ENCODE results near the gene ALPG. TPM values are rescaled to one million over a fixed set of nuclear protein-coding genes. Genes with fewer than 3 reads are reported as not detected.
A peak's percentile ranks its signal among the peaks of the same experiment; 100 is the strongest.
"Not testable (repeated sequence)": the region's sequence is repeated elsewhere in the genome, so short reads cannot be mapped to it uniquely, and the experiment has no call there.

Gene ALPG
- total and polyA plus RNA-seq, 7 donors, result not detected

GRCh38 chr2:232438951-232439757 lies 32.5 kb downstream of the ALPG start:
- Histone ChIP-seq H3K9me3 (no peaks in the 10 kb centered on the region), H3K27me3 (ENCODE audit: insufficient read depth in 3 of 3, low read length in 2 of 3) (no peaks in the 10 kb centered on the region), H3K4me1 (peaks cover 4% of the 10 kb centered on the region), H3K4me3 (no peak overlapping the region), H3K36me3 (ENCODE audit: insufficient read depth in 1 of 2, low read depth in 1 of 2) (no peaks in the 10 kb centered on the region), H3K27ac (no peak overlapping the region)
- 67 to 72% (median 67%) methylated on average over 16 to 21 of the region's 22 CpGs for WGBS, 3 donors
- TF ChIP-seq CTCF (IDR thresholded peaks at IDR 0.05), result peak; percentile 60
- intact Hi-C loops (cut with DNase I), result loop anchor here (2.0 to 10.0 kb wide), 2 partner anchors 104 to 532 kb away; no protein-coding TSS in a partner anchor
- DNase-seq, result peak in 1 of 2 donors; percentile 52
- peak; percentile 50 to 71 (median 56) for ATAC-seq

- Histone ChIP-seq H3K27me3 (ENCODE audit: insufficient read depth in 3 of 3, low read length in 2 of 3) (no peaks in the 10 kb centered on the region), H3K4me3 (no peak overlapping the region), H3K9me3 (no peaks in the 10 kb centered on the region), H3K36me3 (ENCODE audit: insufficient read depth in 1 of 2, low read depth in 1 of 2) (no peaks in the 10 kb centered on the region), H3K4me1 (peaks cover 7% of the 10 kb centered on the region), H3K27ac (no peak overlapping the region)
- WGBS, 3 donors, result 30 to 93% (median 43%) methylated on average over 1 to 3 of the region's 5 CpGs
- no peak for TF ChIP-seq CTCF (IDR thresholded peaks at IDR 0.05)
- intact Hi-C loops (cut with DNase I), result loop anchor here (2.0 to 10.0 kb wide), 3 partner anchors 105 to 533 kb away; no protein-coding TSS in a partner anchor
- ATAC-seq (no peak), DNase-seq (peak in 1 of 2 donors; percentile 35)
Measured at GRCh38 chr2:232439758-232440135, 33.1 kb downstream of the ALPG start.

- not testable (repeated sequence) for H3K9me3 ChIP-seq; H3K4me1 ChIP-seq; H3K27ac ChIP-seq; H3K27me3 ChIP-seq (ENCODE audit: insufficient read depth in 3 of 3, low read length in 2 of 3); H3K4me3 ChIP-seq; H3K36me3 ChIP-seq (ENCODE audit: insufficient read depth in 1 of 2, low read depth in 1 of 2)
- ATAC-seq, result peak; percentile 76 to 85 (median 80)
- WGBS, 3 donors, result 10 to 19% (median 15%) methylated on average over 11 to 15 of the region's 16 CpGs
- TF ChIP-seq CTCF (IDR thresholded peaks at IDR 0.05), result peak; percentile 87
- DNase-seq, result peak; percentile 82 to 90
- intact Hi-C loops (cut with DNase I), result loop anchor here in 1 of 2 donors (5.0 kb wide), 1 partner anchor 533 kb away; no protein-coding TSS in a partner anchor
Measured at GRCh38 chr2:232440220-232441018, 33.8 kb downstream of the ALPG start.

- no peak for ATAC-seq
- Histone ChIP-seq H3K4me3 (no peak overlapping the region), H3K9me3 (no peaks in the 10 kb centered on the region), H3K4me1 (peaks cover 7% of the 10 kb centered on the region), H3K27me3 (ENCODE audit: insufficient read depth in 3 of 3, low read length in 2 of 3) (no peaks in the 10 kb centered on the region), H3K36me3 (ENCODE audit: insufficient read depth in 1 of 2, low read depth in 1 of 2) (no peaks in the 10 kb centered on the region), H3K27ac (no peak overlapping the region)
- WGBS, 3 donors, result 64 to 81% (median 73%) methylated on average over 12 of the region's 12 CpGs
- no peak for TF ChIP-seq CTCF (IDR thresholded peaks at IDR 0.05)
- DNase-seq, result peak in 1 of 2 donors; percentile 34
- intact Hi-C loops (cut with DNase I), result loop anchor here in 1 of 2 donors (5.0 kb wide), 1 partner anchor 534 kb away; no protein-coding TSS in a partner anchor
Measured at GRCh38 chr2:232441147-232441651, 34.6 kb downstream of the ALPG start.

- H3K4me3 ChIP-seq; H3K4me1 ChIP-seq; H3K9me3 ChIP-seq; H3K27ac ChIP-seq; H3K27me3 ChIP-seq (ENCODE audit: insufficient read depth in 3 of 3, low read length in 2 of 3); ATAC-seq; H3K36me3 ChIP-seq (ENCODE audit: insufficient read depth in 1 of 2, low read depth in 1 of 2): not testable (repeated sequence)
- WGBS, 3 donors, result 63 to 81% (median 74%) methylated on average over 8 to 9 of the region's 10 CpGs
- intact Hi-C loops (cut with DNase I), result loop anchor here in 1 of 2 donors (5.0 kb wide), 1 partner anchor 535 kb away; no protein-coding TSS in a partner anchor
- peak in 1 of 2 donors; percentile 26 for DNase-seq
Measured at GRCh38 chr2:232441922-232442321, 35.3 kb downstream of the ALPG start.

GRCh38 chr2:232442431-232442830 lies 35.8 kb downstream of the ALPG start:
- H3K4me1 ChIP-seq; H3K36me3 ChIP-seq (ENCODE audit: insufficient read depth in 1 of 2, low read depth in 1 of 2); H3K4me3 ChIP-seq; H3K27ac ChIP-seq; H3K27me3 ChIP-seq (ENCODE audit: insufficient read depth in 3 of 3, low read length in 2 of 3); H3K9me3 ChIP-seq: not testable (repeated sequence)
- intact Hi-C loops (cut with DNase I), result loop anchor here in 1 of 2 donors (5.0 kb wide), 1 partner anchor 535 kb away; no protein-coding TSS in a partner anchor
- WGBS, 3 donors, result 10 to 54% (median 22%) methylated on average over 11 to 13 of the region's 13 CpGs
- DNase-seq (peak in 1 of 2 donors; percentile 41), ATAC-seq (peak in 3 of 4 donors; percentile 17 to 43 (median 39))

- DNase-seq, result peak in 1 of 2 donors; percentile 52
- not testable (repeated sequence) for H3K4me3 ChIP-seq; H3K27me3 ChIP-seq (ENCODE audit: insufficient read depth in 3 of 3, low read length in 2 of 3); H3K4me1 ChIP-seq; H3K9me3 ChIP-seq; H3K36me3 ChIP-seq (ENCODE audit: insufficient read depth in 1 of 2, low read depth in 1 of 2)
- 23 to 43% (median 33%) methylated on average over 5 to 12 of the region's 13 CpGs for WGBS, 3 donors
- intact Hi-C loops (cut with DNase I), result loop anchor here in 1 of 2 donors (5.0 kb wide), 1 partner anchor 536 kb away; no protein-coding TSS in a partner anchor
- H3K27ac ChIP-seq, result peak overlapping the region; percentile 30
- peak in 3 of 4 donors; percentile 51 to 62 (median 52) for ATAC-seq
Measured at GRCh38 chr2:232443047-232443446, 36.4 kb downstream of the ALPG start.

All from psoas muscle (tissue), 8 donors.